Measurements from ENCODE around the gene ZNF497. TPM values are rescaled to one million over a fixed set of nuclear protein-coding genes. Genes with fewer than 3 reads are reported as not detected.
A peak's percentile ranks its signal among the peaks of the same experiment; 100 is the strongest.

ZNF497 gene
- total RNA-seq, 1 donor from 2014 or later = 4.9 TPM

- peak; percentile 34 for DNase-seq
Measured at GRCh38 chr19:58310685-58311084, 51.9 kb downstream of the ZNF497 start.

GRCh38 chr19:58307736-58308135, 54.8 kb downstream of the ZNF497 start:
- no peak for DNase-seq

- no peak for DNase-seq
Measured at GRCh38 chr19:58305932-58306323, 56.6 kb downstream of the ZNF497 start.

GRCh38 chr19:58305065-58305931, 57.3 kb downstream of the ZNF497 start, which contains the start of gene ERVK3-1:
TSS of gene ERVK3-1 (plus strand) at chr19:58305377. CDS start at chr19:58312169, 6,792 bp downstream.
- DNase-seq = peak; percentile 98

GRCh38 chr19:58304748-58305064, 57.8 kb downstream of the ZNF497 start:
- no peak for DNase-seq

Small RNAs within 50 kb of the gene (small RNA-seq; reads per million reads assigned to genes)
- gene MIR4754 (ENCODE audit: low replicate concordance) (not detected), gene MIR6806 (ENCODE audit: low replicate concordance) (0.08 reads per million), gene RNA5SP473 (ENCODE audit: low replicate concordance) (0.11 reads per million)

Other genes starting within 250 kb of the ZNF497 start
- gene ZNF329, start 212.0 kb downstream of the ZNF497 start, total RNA-seq = 20.9 TPM
- 16.5 TPM for gene ZNF274, start 179.7 kb downstream of the ZNF497 start, total RNA-seq
- 34.2 TPM for gene ZNF544, start 133.8 kb downstream of the ZNF497 start, total RNA-seq
- gene ZNF8, start 83.8 kb downstream of the ZNF497 start, total RNA-seq = 9.5 TPM
- 37.8 TPM for gene ERVK3-1, start 57.4 kb downstream of the ZNF497 start, total RNA-seq
- gene ZSCAN22, start 35.8 kb downstream of the ZNF497 start, total RNA-seq = 2.5 TPM
- gene A1BG, start 9.3 kb downstream of the ZNF497 start, total RNA-seq = 5.7 TPM
- gene ZNF837, start 18.3 kb upstream of the ZNF497 start, total RNA-seq = 1.5 TPM
- gene RPS5, start 24.5 kb upstream of the ZNF497 start, total RNA-seq = 1,593 TPM
- not detected for gene RNF225, start 32.9 kb upstream of the ZNF497 start, total RNA-seq
- gene ZNF584, start 45.9 kb upstream of the ZNF497 start, total RNA-seq = 11.0 TPM
- gene ZNF132, start 77.4 kb upstream of the ZNF497 start, total RNA-seq = 7.0 TPM
- gene ZNF324B, start 88.9 kb upstream of the ZNF497 start, total RNA-seq = 5.9 TPM
- 16.5 TPM for gene ZNF324, start 104.3 kb upstream of the ZNF497 start, total RNA-seq
- gene ZNF446, start 113.6 kb upstream of the ZNF497 start, total RNA-seq = 8.9 TPM
- gene SLC27A5, start 149.2 kb upstream of the ZNF497 start, total RNA-seq = 1.3 TPM
- 3.7 TPM for gene ZBTB45, start 157.1 kb upstream of the ZNF497 start, total RNA-seq
- 251 TPM for gene TRIM28, start 181.3 kb upstream of the ZNF497 start, total RNA-seq
- 49.4 TPM for gene CHMP2A, start 192.4 kb upstream of the ZNF497 start, total RNA-seq
- 37.5 TPM for gene UBE2M, start 195.9 kb upstream of the ZNF497 start, total RNA-seq
- 21.6 TPM for gene MZF1, start 210.6 kb upstream of the ZNF497 start, total RNA-seq

Data from tongue (tissue), 3 donors.